NCI-H345 (cell line): ENCODE measurements around the gene FAM237A.

Source experiments
- DNase-seq: peaks from one replicate; lab custom pipeline; 2025; lab: John Stamatoyannopoulos, UW

The FAM237A gene

DNA sequence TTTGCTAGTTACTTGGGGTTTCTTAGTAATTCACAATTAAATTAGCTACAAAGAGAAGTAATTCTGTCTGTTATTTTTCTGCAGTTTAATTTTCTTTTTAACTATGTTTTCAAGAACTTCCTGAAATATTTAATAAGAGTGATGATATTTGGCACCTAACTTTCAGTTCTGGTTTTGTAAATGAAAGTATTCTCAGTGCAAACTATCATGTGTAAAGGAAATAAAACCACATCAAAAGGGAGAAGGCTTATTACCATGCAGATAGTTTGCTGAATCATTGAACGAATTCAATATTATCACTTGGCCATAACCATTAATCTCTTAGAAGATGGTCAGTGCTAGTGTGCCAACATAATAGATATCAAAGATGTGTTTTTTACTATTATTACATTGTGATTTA is 46.7 kb downstream of the FAM237A start:
- DNase-seq: no peak

DNA sequence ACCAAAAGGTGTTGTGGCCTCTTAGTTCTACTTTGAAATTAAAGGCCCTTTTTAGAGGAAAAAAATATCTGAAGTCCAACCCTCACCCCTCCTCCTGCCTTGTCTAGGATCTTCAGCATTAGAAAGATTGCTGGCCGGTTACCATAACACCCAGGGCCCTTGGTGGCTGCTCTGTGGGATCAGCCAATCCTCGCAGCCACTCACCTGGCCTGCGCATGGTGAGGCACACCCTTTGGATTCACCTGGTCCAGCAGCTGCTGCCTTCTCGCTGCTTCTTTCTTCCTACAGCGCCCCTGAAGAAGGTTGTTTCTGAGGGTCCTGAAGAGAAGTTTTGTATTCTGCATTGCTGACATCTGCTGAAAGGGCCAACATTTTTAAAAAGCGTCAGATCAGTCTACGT is 50.7 kb downstream of the FAM237A start:
- DNase-seq: no peak

DNA sequence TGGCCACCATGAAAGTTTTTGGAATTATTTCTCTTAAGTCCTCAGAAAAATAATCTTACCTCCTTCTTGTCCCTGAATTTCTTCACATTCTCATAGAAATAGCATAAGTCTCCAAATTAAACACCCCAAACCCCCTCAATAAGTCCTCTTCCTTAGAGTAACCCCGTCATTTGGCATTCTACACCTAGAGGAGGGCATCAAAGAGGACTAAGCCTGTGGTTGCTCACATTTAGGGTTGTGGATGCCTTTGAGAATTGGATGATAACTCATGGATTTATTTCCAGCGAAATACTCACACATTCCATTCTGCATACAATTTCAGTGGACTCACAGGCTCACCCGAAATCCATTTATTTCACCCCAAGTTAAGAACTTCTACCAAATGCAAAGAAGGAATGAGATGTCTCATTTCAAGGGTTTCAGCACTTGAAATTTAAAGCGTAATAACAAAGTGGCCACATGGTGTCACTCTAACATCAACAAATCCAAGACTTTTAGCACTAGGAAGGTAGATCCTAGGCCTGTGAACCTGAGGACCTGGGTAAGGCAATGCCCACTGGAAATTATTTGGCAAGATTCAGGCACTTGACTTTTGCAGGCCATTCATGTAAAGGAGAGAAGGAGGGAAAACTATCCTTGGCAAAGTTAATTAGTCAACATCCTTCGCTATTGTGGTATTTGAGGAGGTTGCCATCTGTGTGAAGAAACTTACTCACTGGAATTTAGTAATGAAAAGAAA is 51.3 kb downstream of the FAM237A start:
- peak; percentile 70 for DNase-seq

DNA sequence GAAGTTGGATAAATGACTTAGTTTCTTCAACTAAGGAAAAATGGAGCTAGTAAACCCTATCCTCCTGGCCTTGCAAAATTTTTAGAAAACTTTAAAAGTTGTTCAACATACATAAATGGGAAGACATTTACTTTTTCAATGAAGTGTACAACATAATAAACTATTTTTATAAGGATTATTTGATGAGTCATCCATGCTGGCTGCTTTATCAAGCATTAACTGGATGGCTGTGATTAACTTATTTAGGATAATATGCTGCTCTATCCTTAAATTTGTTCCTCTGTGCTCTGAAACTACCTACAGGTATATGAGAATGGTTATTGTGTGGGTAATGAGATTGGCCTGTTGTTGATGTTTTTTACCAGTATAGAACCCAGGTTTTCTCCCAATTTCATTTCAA is 54.6 kb downstream of the FAM237A start:
- no peak for DNase-seq

DNA sequence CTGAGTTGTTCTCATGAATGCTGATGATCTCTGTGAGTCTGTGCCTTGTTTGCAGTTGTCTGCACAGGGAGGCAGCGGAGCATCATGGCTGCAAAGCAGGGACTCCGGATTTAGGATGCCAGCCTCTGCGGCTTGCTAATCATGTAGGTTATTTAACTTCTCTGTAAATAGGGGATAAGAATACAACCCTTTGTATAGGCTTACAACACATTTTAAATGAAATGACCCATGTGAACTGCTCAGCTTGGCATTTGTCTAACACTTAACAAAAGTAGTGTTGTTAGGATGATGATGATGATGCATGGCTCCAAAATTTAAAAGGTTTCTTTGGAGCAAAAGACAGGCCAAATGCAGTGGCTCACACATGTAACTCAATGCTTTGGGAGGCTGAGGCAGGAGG is 56.5 kb downstream of the FAM237A start:
- no peak for DNase-seq
